Medulla oblongata (tissue), 1 donor: Measurements from ENCODE around the gene ASAP3.
"Not testable (repeated sequence)": the region's sequence is repeated elsewhere in the genome, so short reads cannot be mapped to it uniquely, and the experiment has no call there.

Experiments
- DNase-seq: peaks from one replicate; pipeline ENCODE4 v3.0.0-alpha.2; 2015; ENCODE audit errors: extremely low spot score

ASAP3 gene

GRCh38 chr1:23395849-23396248 lies 88.1 kb downstream of the ASAP3 start:
- no peak for DNase-seq

GRCh38 chr1:23395154-23395724 lies 88.7 kb downstream of the ASAP3 start:
- DNase-seq, result no peak

- peak; percentile 66 for DNase-seq
These were observed 89.3 kb downstream of the ASAP3 start for GRCh38 chr1:23394684-23395083.

- no peak for DNase-seq
These were observed 89.8 kb downstream of the ASAP3 start for GRCh38 chr1:23394181-23394580.

- DNase-seq, result no peak
These were observed 90.3 kb downstream of the ASAP3 start for GRCh38 chr1:23393706-23394105.

- DNase-seq, result no peak
These were observed 91.7 kb downstream of the ASAP3 start for GRCh38 chr1:23392125-23392855.

- DNase-seq, result no peak
These were observed 94.1 kb downstream of the ASAP3 start for GRCh38 chr1:23389837-23390321.

GRCh38 chr1:23387494-23387893 lies 96.5 kb downstream of the ASAP3 start:
- DNase-seq, result no peak

- no peak for DNase-seq
These were observed 98.8 kb downstream of the ASAP3 start for GRCh38 chr1:23385119-23385621.

- DNase-seq, result no peak
These were observed 99.5 kb downstream of the ASAP3 start for GRCh38 chr1:23384312-23385058.

- no peak for DNase-seq
These were observed 100.2 kb downstream of the ASAP3 start for GRCh38 chr1:23383577-23384311.

GRCh38 chr1:23381233-23381885 lies 102.6 kb downstream of the ASAP3 start:
- DNase-seq, result no peak

- DNase-seq, result no peak
These were observed 103.3 kb downstream of the ASAP3 start for GRCh38 chr1:23380719-23381118.

GRCh38 chr1:23380236-23380635 lies 103.7 kb downstream of the ASAP3 start:
- not testable (repeated sequence) for DNase-seq
